Fibroblast of lung (primary cell): ENCODE results near the gene SFMBT2.

Source experiments
- EZH2 ChIP-seq: IDR thresholded peaks from 2 replicates; pipeline ENCODE4 v1.5.1; 2012; ENCODE audit warnings: low read length, control low read depth, mild to moderate bottlenecking; ENCODE audit errors: missing control alignments
- TF ChIP-seq, protein P1 (sequence below), 2 donors: IDR thresholded peaks in 1 of 2; conservative IDR thresholded peaks in 1 of 2; 1 replicate in 1 of 2; 2 replicates in 1 of 2; pipeline ENCODE4 v1.5.1; 2011 to 2012; ENCODE audit warnings: low read length in 2 of 2, control low read depth in 1 of 2, inconsistent platforms in 1 of 2, low read depth in 1 of 2, mild to moderate bottlenecking in 1 of 2

DNA sequence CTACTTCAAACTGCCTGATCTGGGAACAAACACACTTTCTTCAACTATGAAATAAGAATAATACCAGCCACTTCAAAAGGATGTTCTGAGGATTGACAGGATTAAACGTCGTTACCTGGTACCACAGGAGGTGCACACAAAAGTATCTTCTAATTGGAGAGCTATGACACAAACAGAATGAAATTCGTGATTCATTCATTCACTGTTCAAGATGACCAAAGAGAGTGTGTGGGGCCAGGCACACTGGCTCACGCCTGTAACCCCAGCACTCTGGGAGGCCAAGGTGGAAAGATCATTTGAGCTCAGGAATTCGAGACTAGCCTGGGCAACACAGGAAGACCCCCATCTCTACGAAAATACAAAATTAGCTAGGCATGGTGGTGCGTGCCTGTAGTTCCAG, 50.9 kb downstream of the SFMBT2 start:
- TF ChIP-seq, protein P1, sequence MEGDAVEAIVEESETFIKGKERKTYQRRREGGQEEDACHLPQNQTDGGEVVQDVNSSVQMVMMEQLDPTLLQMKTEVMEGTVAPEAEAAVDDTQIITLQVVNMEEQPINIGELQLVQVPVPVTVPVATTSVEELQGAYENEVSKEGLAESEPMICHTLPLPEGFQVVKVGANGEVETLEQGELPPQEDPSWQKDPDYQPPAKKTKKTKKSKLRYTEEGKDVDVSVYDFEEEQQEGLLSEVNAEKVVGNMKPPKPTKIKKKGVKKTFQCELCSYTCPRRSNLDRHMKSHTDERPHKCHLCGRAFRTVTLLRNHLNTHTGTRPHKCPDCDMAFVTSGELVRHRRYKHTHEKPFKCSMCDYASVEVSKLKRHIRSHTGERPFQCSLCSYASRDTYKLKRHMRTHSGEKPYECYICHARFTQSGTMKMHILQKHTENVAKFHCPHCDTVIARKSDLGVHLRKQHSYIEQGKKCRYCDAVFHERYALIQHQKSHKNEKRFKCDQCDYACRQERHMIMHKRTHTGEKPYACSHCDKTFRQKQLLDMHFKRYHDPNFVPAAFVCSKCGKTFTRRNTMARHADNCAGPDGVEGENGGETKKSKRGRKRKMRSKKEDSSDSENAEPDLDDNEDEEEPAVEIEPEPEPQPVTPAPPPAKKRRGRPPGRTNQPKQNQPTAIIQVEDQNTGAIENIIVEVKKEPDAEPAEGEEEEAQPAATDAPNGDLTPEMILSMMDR (conservative IDR thresholded peaks at IDR 0.05 in 1 of 2, IDR thresholded peaks at IDR 0.05 in 1 of 2; ENCODE audit: low read depth in 1 of 2, low read length in 2 of 2), result no peak
- no peak for TF ChIP-seq EZH2
